Prostate gland (tissue), 2 donors: ENCODE data around the gene SLC22A3.

Experiments
- POLR2A ChIP-seq: fragments of 450-650 bp; IDR thresholded peaks from one replicate; pipeline ENCODE4 v1.6.1; 2016; ENCODE audit warnings: antibody characterized with exemption, mild to moderate bottlenecking
- POLR2AphosphoS5 ChIP-seq: sonication (generic); formaldehyde crosslinking; IDR thresholded peaks from one replicate; pipeline ENCODE4 v1.6.1; 2017; ENCODE audit warnings: antibody characterized with exemption
- TF ChIP-seq, protein P1 (sequence below), 4 experiments: fragments of 200-600 bp in 2 of 4; fragments of 450-650 bp in 2 of 4; sonication (generic) in 2 of 4; IDR thresholded peaks; 1 replicate in 3 of 4; 2 replicates in 1 of 4; pipeline ENCODE4 v1.5.1; 2016 to 2019; ENCODE audit warnings: antibody characterized with exemption in 4 of 4, mild to moderate bottlenecking in 2 of 4, moderate library complexity in 2 of 4

GRCh38 chr6:160375561-160375949 is 27.4 kb downstream of the SLC22A3 start:
- TF ChIP-seq, protein P1, sequence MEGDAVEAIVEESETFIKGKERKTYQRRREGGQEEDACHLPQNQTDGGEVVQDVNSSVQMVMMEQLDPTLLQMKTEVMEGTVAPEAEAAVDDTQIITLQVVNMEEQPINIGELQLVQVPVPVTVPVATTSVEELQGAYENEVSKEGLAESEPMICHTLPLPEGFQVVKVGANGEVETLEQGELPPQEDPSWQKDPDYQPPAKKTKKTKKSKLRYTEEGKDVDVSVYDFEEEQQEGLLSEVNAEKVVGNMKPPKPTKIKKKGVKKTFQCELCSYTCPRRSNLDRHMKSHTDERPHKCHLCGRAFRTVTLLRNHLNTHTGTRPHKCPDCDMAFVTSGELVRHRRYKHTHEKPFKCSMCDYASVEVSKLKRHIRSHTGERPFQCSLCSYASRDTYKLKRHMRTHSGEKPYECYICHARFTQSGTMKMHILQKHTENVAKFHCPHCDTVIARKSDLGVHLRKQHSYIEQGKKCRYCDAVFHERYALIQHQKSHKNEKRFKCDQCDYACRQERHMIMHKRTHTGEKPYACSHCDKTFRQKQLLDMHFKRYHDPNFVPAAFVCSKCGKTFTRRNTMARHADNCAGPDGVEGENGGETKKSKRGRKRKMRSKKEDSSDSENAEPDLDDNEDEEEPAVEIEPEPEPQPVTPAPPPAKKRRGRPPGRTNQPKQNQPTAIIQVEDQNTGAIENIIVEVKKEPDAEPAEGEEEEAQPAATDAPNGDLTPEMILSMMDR (IDR thresholded peaks at IDR 0.05): no peak
- TF ChIP-seq POLR2AphosphoS5 (no peak), POLR2A (no peak)
